OCI-LY1 (cell line): ENCODE data around the gene GLS.

ENCODE experiments used
- H2AFZ ChIP-seq: fragments of 200-600 bp; sonication (generic), shearing (Covaris generic); 2 replicates; pipeline ENCODE4 v1.6.0; 2014; ENCODE audit warnings: antibody characterized with exemption, mild to moderate bottlenecking, low read length
- H3F3A ChIP-seq: fragments of 200-600 bp; sonication (generic), shearing (Covaris generic); 2 replicates; pipeline ENCODE4 v1.6.0; 2014; ENCODE audit warnings: mild to moderate bottlenecking, antibody characterized with exemption, low read length, moderate library complexity; ENCODE audit not compliant: insufficient read depth
- H3K27ac ChIP-seq: fragments of 200-600 bp; sonication (generic); 2 replicates; pipeline ENCODE4 v1.5.1; 2014; ENCODE audit warnings: low read length, mixed run types, mild to moderate bottlenecking, low read depth; ENCODE audit not compliant: poor library complexity, severe bottlenecking
- H3K27me3 ChIP-seq: fragments of 200-600 bp; sonication (generic); 2 replicates; pipeline ENCODE4 v1.6.0; 2014; ENCODE audit warnings: antibody characterized with exemption, mild to moderate bottlenecking, low read length, moderate library complexity; ENCODE audit not compliant: insufficient read depth
- H3K36me3 ChIP-seq: fragments of 200-600 bp; sonication (generic); 2 replicates; pipeline ENCODE4 v1.6.1; 2014; ENCODE audit warnings: mild to moderate bottlenecking, antibody characterized with exemption, low read length, moderate library complexity, mixed read lengths; ENCODE audit not compliant: insufficient read depth
- H3K4me1 ChIP-seq: fragments of 200-600 bp; sonication (generic); 2 replicates; pipeline ENCODE4 v1.5.1; 2014; ENCODE audit warnings: mild to moderate bottlenecking, low read length, moderate library complexity; ENCODE audit not compliant: insufficient read depth, severe bottlenecking
- H3K4me2 ChIP-seq: fragments of 200-600 bp; sonication (generic), shearing (Covaris generic); 2 replicates; pipeline ENCODE4 v1.6.1; 2014; ENCODE audit warnings: low read length
- H3K4me3 ChIP-seq: fragments of 200-600 bp; sonication (generic); 2 replicates; pipeline ENCODE4 v1.5.1; 2014; ENCODE audit warnings: low read length, low read depth, mild to moderate bottlenecking, mixed read lengths; ENCODE audit not compliant: poor library complexity, severe bottlenecking
- H3K79me2 ChIP-seq: fragments of 200-600 bp; shearing (Covaris generic); 2 replicates; pipeline ENCODE4 v1.6.1; 2016; ENCODE audit warnings: mixed run types, low read length, mixed read lengths; ENCODE audit not compliant: insufficient read depth
- H3K9ac ChIP-seq: fragments of 200-600 bp; sonication (generic), shearing (Covaris generic); 2 replicates; pipeline ENCODE4 v1.6.1; 2014; ENCODE audit warnings: mild to moderate bottlenecking, low read length, mixed read lengths
- H3K9me2 ChIP-seq: fragments of 200-600 bp; sonication (generic), shearing (Covaris generic); 2 replicates; pipeline ENCODE4 v1.6.1; 2014; ENCODE audit warnings: low read depth, mild to moderate bottlenecking, low read length, mixed read lengths
- H3K9me3 ChIP-seq: fragments of 200-600 bp; shearing (Covaris generic); 2 replicates; pipeline ENCODE4 v1.6.1; 2014; ENCODE audit warnings: low read length, mixed read lengths
- H4K20me1 ChIP-seq: fragments of 200-600 bp; sonication (generic), shearing (Covaris generic); 2 replicates; pipeline ENCODE4 v1.6.0; 2016; ENCODE audit warnings: mild to moderate bottlenecking, low read length; ENCODE audit not compliant: insufficient read depth
- CTCF ChIP-seq: fragments of 200-600 bp; sonication (generic), shearing (Covaris generic); IDR thresholded peaks from 2 replicates; pipeline ENCODE4 v1.5.1; 2017; ENCODE audit warnings: mild to moderate bottlenecking, antibody characterized with exemption, low read length, moderate library complexity, mixed read lengths
- EZH2 ChIP-seq: fragments of 200-600 bp; sonication (generic), shearing (Covaris generic); IDR thresholded peaks from 2 replicates; pipeline ENCODE4 v1.8.0; 2017; ENCODE audit warnings: borderline replicate concordance, mixed run types, mild to moderate bottlenecking, antibody characterized with exemption, low read length, moderate library complexity, mixed read lengths

GLS gene

DNA sequence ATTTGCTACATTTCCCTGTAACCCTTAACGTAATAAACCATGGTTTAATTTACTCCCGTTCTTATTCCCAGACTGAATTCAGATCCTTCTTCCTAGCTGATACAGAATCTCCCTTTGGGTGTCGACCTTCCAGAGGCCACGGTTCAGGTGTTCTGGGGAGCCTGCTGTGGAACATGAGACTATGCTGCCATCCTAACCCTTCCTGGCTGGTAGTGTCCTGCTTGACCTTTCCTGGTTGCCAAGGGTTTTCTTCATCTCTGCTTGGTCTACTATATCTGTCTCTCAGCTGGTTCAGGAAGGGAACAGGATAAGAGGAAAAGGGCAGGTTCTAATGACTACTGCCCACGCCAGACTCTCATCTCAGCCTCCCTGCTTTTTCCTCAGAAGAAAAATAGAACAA, 96.9 kb downstream of the GLS start:
- Histone ChIP-seq H3K9ac (no peak overlapping the region), H4K20me1 (no peaks in the 10 kb centered on the region), H3K9me2 (no peaks in the 10 kb centered on the region), H2AFZ (no peak overlapping the region), H3K36me3 (peaks cover 83% of the 10 kb centered on the region), H3K9me3 (no peaks in the 10 kb centered on the region), H3K4me1 (peaks cover 24% of the 10 kb centered on the region), H3K79me2 (no peaks in the 10 kb centered on the region), H3K4me3 (no peak overlapping the region), H3F3A (no peaks in the 10 kb centered on the region), H3K27me3 (no peaks in the 10 kb centered on the region), H3K27ac (no peak overlapping the region), H3K4me2 (no peak overlapping the region)
- no peak for TF ChIP-seq EZH2
- no peak for TF ChIP-seq CTCF

DNA sequence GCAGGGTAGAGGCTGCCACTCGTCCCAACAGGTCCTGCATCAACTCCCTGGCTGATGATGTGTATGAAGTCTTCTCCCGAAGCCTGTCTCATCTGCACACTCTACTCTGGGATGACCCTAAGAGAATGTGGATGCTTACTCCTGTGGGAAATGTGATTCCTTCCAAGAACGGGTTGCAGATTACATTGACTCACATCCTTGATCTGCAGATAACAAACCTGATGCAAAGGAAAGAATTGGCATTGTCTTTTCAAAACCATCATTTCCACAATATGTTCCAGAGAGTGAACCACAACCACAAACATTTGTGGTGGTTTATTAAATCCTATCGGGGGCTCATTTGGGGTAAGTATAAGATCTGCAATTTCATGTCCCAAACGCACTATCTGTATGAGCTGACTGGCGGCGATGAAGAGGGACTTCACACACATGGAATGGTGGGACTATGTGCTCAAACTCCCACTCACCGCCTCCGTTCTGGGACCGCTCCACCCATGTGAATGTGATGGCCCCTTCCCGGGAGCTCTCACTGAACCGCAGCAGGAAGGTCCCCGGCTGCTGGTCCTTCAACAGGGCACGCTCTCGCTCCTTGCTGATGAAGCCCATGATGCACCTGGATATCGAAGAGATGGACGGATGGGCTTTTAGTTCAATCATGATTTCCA, 97.9 kb downstream of the GLS start:
- peaks cover 24% of the 10 kb centered on the region for H3K4me1 ChIP-seq
- H4K20me1 ChIP-seq: no peaks in the 10 kb centered on the region
- H3K27me3 ChIP-seq: no peaks in the 10 kb centered on the region
- peaks cover 85% of the 10 kb centered on the region for H3K36me3 ChIP-seq
- no peaks in the 10 kb centered on the region for H3F3A ChIP-seq
- H3K9ac ChIP-seq: no peak overlapping the region
- H3K4me3 ChIP-seq: no peak overlapping the region
- no peak overlapping the region for H3K27ac ChIP-seq
- H2AFZ ChIP-seq: no peak overlapping the region
- no peak overlapping the region for H3K4me2 ChIP-seq
- TF ChIP-seq CTCF (no peak), EZH2 (no peak)
- H3K79me2 ChIP-seq: no peaks in the 10 kb centered on the region
- no peaks in the 10 kb centered on the region for H3K9me3 ChIP-seq
- no peaks in the 10 kb centered on the region for H3K9me2 ChIP-seq

DNA sequence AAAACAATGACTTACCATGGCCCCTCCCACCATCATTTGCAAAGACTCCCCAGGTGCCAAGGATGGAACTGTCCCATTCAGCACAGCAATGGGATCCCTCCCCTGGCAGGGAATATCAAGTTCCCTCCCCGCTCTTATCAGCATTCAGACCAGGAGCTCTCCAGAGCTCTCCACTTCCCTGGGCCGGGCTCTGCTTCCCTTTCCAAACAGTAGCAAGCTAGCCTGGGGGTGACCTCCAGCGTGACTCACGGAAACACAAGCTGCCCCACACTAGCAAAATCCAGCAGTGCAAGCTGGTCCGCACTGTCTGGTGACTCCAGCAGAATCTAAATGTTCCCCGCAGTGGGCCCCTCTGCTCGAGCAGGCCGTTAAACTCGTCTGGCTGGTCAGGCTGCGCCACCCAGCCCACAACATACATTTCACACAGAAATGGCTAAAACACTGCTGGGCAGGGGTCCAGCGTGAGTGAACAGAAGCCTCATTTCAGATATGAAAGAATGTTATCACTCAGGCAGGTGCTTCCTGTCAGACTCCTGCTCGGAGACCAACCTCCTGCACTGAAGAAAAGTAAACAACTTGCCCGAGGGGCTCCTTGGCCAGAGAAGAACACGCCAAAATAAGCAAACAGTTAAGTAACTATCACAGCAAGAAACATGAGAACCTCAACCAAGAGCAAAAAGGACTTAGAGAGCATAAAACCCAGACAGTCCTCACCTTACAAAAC, 99.4 kb downstream of the GLS start:
- H3K9me2 ChIP-seq: no peaks in the 10 kb centered on the region
- no peaks in the 10 kb centered on the region for H3K27me3 ChIP-seq
- no peak for TF ChIP-seq EZH2
- no peak for TF ChIP-seq CTCF
- H3K79me2 ChIP-seq: no peaks in the 10 kb centered on the region
- no peak overlapping the region for H2AFZ ChIP-seq
- peaks cover 85% of the 10 kb centered on the region for H3K36me3 ChIP-seq
- H3F3A ChIP-seq: no peaks in the 10 kb centered on the region
- no peak overlapping the region for H3K4me3 ChIP-seq
- no peaks in the 10 kb centered on the region for H3K9me3 ChIP-seq
- H3K4me2 ChIP-seq: no peak overlapping the region; the same call in 1 of the 2 replicates
- peaks cover 24% of the 10 kb centered on the region for H3K4me1 ChIP-seq
- no peak overlapping the region for H3K9ac ChIP-seq
- no peaks in the 10 kb centered on the region for H4K20me1 ChIP-seq
- peak overlapping the region; percentile 67 for H3K27ac ChIP-seq
